Measurements from ENCODE around the gene WNK1. TPM values are rescaled to one million over a fixed set of nuclear protein-coding genes. Genes with fewer than 3 reads are reported as not detected.

WNK1 gene
- total RNA-seq, 1 donor from 2014 or later, result 74.4 TPM

GRCh38 chr12:954741-955140 lies 202.4 kb downstream of the WNK1 start:
- DNase-seq, result no peak

- DNase-seq, result no peak
Measured at GRCh38 chr12:955939-956338, 203.6 kb downstream of the WNK1 start.

- peak; percentile 88 for DNase-seq
Measured at GRCh38 chr12:958588-959123, 206.3 kb downstream of the WNK1 start.

Other genes starting within 250 kb of the WNK1 start
- 1.2 and 4.8 TPM in 2 replicates for gene NINJ2, start 89.1 kb upstream of the WNK1 start, total RNA-seq
- gene RAD52, start 197.1 kb downstream of the WNK1 start, total RNA-seq, result 14.6 and 18.0 TPM in 2 replicates
- 47.1 and 51.5 TPM in 2 replicates for gene ERC1, start 238.6 kb downstream of the WNK1 start, total RNA-seq